Measurements from ENCODE around the gene TMEM151B. TPM values are rescaled to one million over a fixed set of nuclear protein-coding genes. Genes with fewer than 3 reads are reported as not detected.

The TMEM151B gene
- total and polyA plus RNA-seq, 2 of the 4 experiments (the other 2 are of a cell fraction) = not detected

DNA sequence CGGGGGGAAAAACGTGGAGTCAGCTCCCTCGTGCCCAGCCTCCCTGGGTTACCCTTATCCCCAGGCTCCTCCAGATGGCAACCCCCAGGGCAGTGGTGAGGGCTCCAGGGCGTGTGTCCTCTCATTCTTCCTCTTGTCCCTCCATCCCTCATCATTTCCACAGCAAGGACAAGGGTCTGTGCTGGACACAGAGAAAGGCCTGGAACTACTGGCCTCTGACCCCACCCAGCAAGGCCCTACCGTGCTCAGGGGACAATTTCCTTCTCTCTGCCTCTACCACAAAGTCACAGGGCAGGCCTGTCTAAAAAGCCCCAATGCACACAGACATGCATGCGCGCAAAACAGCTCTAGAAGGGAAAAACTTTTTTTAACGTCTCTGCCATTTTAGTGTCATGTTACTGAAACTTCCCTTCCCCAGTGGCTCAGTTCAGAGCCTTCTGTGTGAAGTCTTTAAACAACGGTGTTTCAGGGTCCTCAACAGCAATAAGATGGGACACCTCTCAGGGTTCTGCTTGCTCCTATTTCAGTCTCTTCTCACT is 11.9 kb upstream of the TMEM151B start:
- Histone ChIP-seq H2BK20ac (ENCODE audit: low read depth, low read length) (no peak overlapping the region), H4K8ac (ENCODE audit: low read depth in 2 of 2, low read length in 2 of 2) (peak overlapping the region; percentile 94 to 98; a peak in 1 of 4 replicates), H3K23ac (ENCODE audit: low read depth, low read length) (0 out of 2 replicates have a peak overlapping the region, but pooled peaks have one; percentile 99), H3K4me3 (ENCODE audit: insufficient read depth, low read depth, low read length) (no peak overlapping the region), H2AK9ac (replicated peaks; ENCODE audit: low read depth, low read length, poor library complexity) (peak overlapping the region; percentile 11), H3K9ac (ENCODE audit: low read depth, low read length) (no peak overlapping the region; the same call in 1 of the 2 replicates), H3K4me2 (ENCODE audit: low read depth, low read length) (no peak overlapping the region), H2BK15ac (ENCODE audit: low read depth, low read length) (no peak overlapping the region), H3K9me3 (ENCODE audit: control insufficient read depth, insufficient read depth, low read length) (no peaks in the 10 kb centered on the region), H3K79me1 (ENCODE audit: low read depth in 1 of 2, low read length in 2 of 2) (peaks cover 14 to 63% of the 10 kb centered on the region in 2 experiments), H2BK120ac (ENCODE audit: low read depth, low read length) (no peak overlapping the region), H2BK5ac (ENCODE audit: low read depth, low read length, poor library complexity, severe bottlenecking) (no peak overlapping the region), H3K36me3 (ENCODE audit: control insufficient read depth, insufficient read depth, low read length) (peaks cover 31% of the 10 kb centered on the region), H4K5ac (ENCODE audit: low read depth, low read length) (no peak overlapping the region; the same call in 1 of the 2 replicates), H2AK5ac (ENCODE audit: low read depth, low read length) (no peak overlapping the region), H3K4me1 (ENCODE audit: control insufficient read depth, insufficient read depth, low read length) (peaks cover 19% of the 10 kb centered on the region), H4K20me1 (ENCODE audit: insufficient read depth, low read length) (peaks cover 33% of the 10 kb centered on the region), H3K27ac (ENCODE audit: insufficient read depth, low read length) (no peak overlapping the region), H3K56ac (ENCODE audit: extremely low read depth, insufficient read depth, low read length) (no peak overlapping the region), H3K14ac (replicated peaks; ENCODE audit: low read depth, low read length) (no peak overlapping the region), H3K18ac (ENCODE audit: low read depth, low read length) (no peak overlapping the region), H3K9me1 (ENCODE audit: insufficient read depth, low read length) (peaks cover 17% of the 10 kb centered on the region), H4K91ac (ENCODE audit: insufficient read depth, low read depth, low read length) (no peak overlapping the region), H3K27me3 (ENCODE audit: control insufficient read depth, insufficient read depth, low read length) (no peaks in the 10 kb centered on the region), H3K4ac (ENCODE audit: low read depth, low read length) (no peak overlapping the region), H2AFZ (replicated peaks; ENCODE audit: low read length, poor library complexity) (no peak overlapping the region)
- TF ChIP-seq MAZ (IDR thresholded peaks at IDR 0.05; ENCODE audit: borderline replicate concordance, low read depth, low read length) (no peak), ELK1 (IDR thresholded peaks at IDR 0.05; ENCODE audit: borderline replicate concordance, low read depth, low read length) (no peak), CHD1 (IDR thresholded peaks at IDR 0.05; ENCODE audit: low read depth, low read length) (no peak), SMC3 (IDR thresholded peaks at IDR 0.05; ENCODE audit: low read depth, low read length) (no peak), RCOR1 (IDR thresholded peaks at IDR 0.05; ENCODE audit: insufficient replicate concordance, low read length) (no peak), FOS (IDR thresholded peaks at IDR 0.05; ENCODE audit: low read depth, low read length) (no peak), RAD21 (IDR thresholded peaks at IDR 0.05; ENCODE audit: low read length) (no peak), RFX5 (IDR thresholded peaks at IDR 0.05; ENCODE audit: low read depth, low read length) (no peak), NFE2L2 (IDR thresholded peaks at IDR 0.05; ENCODE audit: low read depth, low read length) (no peak)
- 61% methylated on average over 3 of the region's 9 CpGs; no CpG with 5 or more reads in 1 of the 2 experiments for WGBS, 2 experiments (ENCODE audit: extremely low coverage in 2 of 2, insufficient read length in 1 of 2)
- dilution Hi-C loops (cut with HindIII; ENCODE audit: low sequenced_read_pairs, unreplicated experiment) = no loop called here
- no peak for DNase-seq
- intact Hi-C loops (cut with micrococcal nuclease) = no loop called here
- no TSS peak for BruUV-seq (replicated peaks)
- POLR2A ChIA-PET (ENCODE audit: unreplicated experiment) = no interaction called here
- ATAC-seq (ENCODE audit: low read depth) = no peak
- CTCF ChIA-PET = no interaction called here
- in situ Hi-C loops (cut with MboI; ENCODE audit: low sequenced_read_pairs) = no loop called here
